Peyer's patch (tissue), 4 donors: ENCODE measurements around the gene ADAMTS2. TPM values are rescaled to one million over a fixed set of nuclear protein-coding genes. Genes with fewer than 3 reads are reported as not detected.

ENCODE experiments used
- DNase-seq, 3 donors: peaks; one replicate each; pipeline ENCODE4 v3.0.0-alpha.2; 2017 to 2019
- H3K27ac ChIP-seq, 4 donors: fragments of 200-600 bp; sonication (generic); one replicate each; pipeline ENCODE4 v1.5.1; 2016 to 2019
- H3K27me3 ChIP-seq, 2 donors: fragments of 200-600 bp; sonication (generic); one replicate each; pipeline ENCODE4 v1.5.1; 2019
- H3K36me3 ChIP-seq, 3 donors: fragments of 200-600 bp; sonication (generic); one replicate each; pipeline ENCODE4 v1.5.1; 2016 to 2019
- H3K4me1 ChIP-seq, 4 donors: fragments of 200-600 bp; sonication (generic); one replicate each; pipeline ENCODE4 v1.5.1; 2016 to 2019
- H3K4me3 ChIP-seq, 4 donors: fragments of 200-600 bp; sonication (generic); 1 replicate in 3 of 4; 2 replicates in 1 of 4; pipeline ENCODE4 v1.5.1; 2016 to 2019; ENCODE audit warnings: mild to moderate bottlenecking in 1 of 4
- H3K9me3 ChIP-seq, 4 donors: fragments of 200-600 bp; sonication (generic); one replicate each; pipeline ENCODE4 v1.5.1; 2016 to 2019; ENCODE audit warnings: mild to moderate bottlenecking in 1 of 4
- POLR2A ChIP-seq, 2 donors: fragments of 450-650 bp; IDR thresholded peaks; one replicate each; pipeline ENCODE4 v1.5.1; 2017; ENCODE audit warnings: antibody characterized with exemption in 2 of 2, mild to moderate bottlenecking in 2 of 2, moderate library complexity in 2 of 2
- total RNA-seq, 4 donors: library from RNA; depleted of rRNA; stranded (reverse); fragments of >200 nt; gene quantifications; one replicate each; pipeline ENCODE4 v1.1.0, GENCODE V29; 2016
- TF ChIP-seq, protein P1 (sequence below), 6 experiments: fragments of 450-650 bp in 4 of 6; fragments of 200-600 bp in 2 of 6; sonication (generic) in 1 of 6; IDR thresholded peaks; one replicate each; pipeline ENCODE4 v1.5.1; 2017 to 2019; ENCODE audit warnings: antibody characterized with exemption in 6 of 6, mild to moderate bottlenecking in 3 of 6, moderate library complexity in 1 of 6

ADAMTS2 gene
- total RNA-seq, 4 donors from 2014 or later, result 5.3 to 90.0 (median 9.5) TPM

GRCh38 chr5:179339996-179340395 is 5.3 kb downstream of the ADAMTS2 start:
- no peak overlapping the region for H3K4me3 ChIP-seq
- no peak for TF ChIP-seq POLR2A (IDR thresholded peaks at IDR 0.05)
- TF ChIP-seq, protein P1, sequence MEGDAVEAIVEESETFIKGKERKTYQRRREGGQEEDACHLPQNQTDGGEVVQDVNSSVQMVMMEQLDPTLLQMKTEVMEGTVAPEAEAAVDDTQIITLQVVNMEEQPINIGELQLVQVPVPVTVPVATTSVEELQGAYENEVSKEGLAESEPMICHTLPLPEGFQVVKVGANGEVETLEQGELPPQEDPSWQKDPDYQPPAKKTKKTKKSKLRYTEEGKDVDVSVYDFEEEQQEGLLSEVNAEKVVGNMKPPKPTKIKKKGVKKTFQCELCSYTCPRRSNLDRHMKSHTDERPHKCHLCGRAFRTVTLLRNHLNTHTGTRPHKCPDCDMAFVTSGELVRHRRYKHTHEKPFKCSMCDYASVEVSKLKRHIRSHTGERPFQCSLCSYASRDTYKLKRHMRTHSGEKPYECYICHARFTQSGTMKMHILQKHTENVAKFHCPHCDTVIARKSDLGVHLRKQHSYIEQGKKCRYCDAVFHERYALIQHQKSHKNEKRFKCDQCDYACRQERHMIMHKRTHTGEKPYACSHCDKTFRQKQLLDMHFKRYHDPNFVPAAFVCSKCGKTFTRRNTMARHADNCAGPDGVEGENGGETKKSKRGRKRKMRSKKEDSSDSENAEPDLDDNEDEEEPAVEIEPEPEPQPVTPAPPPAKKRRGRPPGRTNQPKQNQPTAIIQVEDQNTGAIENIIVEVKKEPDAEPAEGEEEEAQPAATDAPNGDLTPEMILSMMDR (IDR thresholded peaks at IDR 0.05), result no peak
- no peak for DNase-seq
- no peaks in the 10 kb centered on the region for H3K9me3 ChIP-seq
- no peak overlapping the region for H3K27ac ChIP-seq
- H3K36me3 ChIP-seq, result no peaks in the 10 kb centered on the region
- H3K4me1 ChIP-seq, result peaks cover 0 to 8% (median 3%) of the 10 kb centered on the region in 4 donors
- H3K27me3 ChIP-seq, result no peaks in the 10 kb centered on the region

DNA sequence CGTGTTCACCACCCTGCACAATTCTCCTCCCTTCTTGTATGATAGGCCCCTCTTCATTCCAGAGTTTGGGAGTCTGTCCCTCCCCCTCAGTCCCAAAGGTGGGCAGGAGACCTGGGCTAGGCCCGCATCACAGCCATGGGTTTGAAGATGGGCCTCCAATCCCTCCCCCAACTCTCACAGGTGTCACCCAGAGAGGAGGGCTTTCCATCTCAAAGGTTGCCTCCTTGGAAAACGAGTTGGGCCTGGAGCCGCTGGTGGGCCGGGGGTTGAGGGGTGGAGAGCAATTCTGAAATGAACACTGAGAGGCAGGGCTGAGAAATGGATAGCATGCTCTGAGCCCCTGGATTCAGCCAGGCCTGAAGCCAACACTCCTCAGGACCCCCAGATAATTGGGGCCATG is 6.2 kb downstream of the ADAMTS2 start:
- no peak for TF ChIP-seq POLR2A (IDR thresholded peaks at IDR 0.05)
- TF ChIP-seq, protein P1 (IDR thresholded peaks at IDR 0.05), result no peak
- Histone ChIP-seq H3K36me3 (no peaks in the 10 kb centered on the region), H3K27ac (no peak overlapping the region), H3K4me1 (peaks cover 0 to 4% (median 2%) of the 10 kb centered on the region in 4 donors), H3K4me3 (no peak overlapping the region), H3K27me3 (no peaks in the 10 kb centered on the region), H3K9me3 (no peaks in the 10 kb centered on the region)
- DNase-seq, result no peak

DNA sequence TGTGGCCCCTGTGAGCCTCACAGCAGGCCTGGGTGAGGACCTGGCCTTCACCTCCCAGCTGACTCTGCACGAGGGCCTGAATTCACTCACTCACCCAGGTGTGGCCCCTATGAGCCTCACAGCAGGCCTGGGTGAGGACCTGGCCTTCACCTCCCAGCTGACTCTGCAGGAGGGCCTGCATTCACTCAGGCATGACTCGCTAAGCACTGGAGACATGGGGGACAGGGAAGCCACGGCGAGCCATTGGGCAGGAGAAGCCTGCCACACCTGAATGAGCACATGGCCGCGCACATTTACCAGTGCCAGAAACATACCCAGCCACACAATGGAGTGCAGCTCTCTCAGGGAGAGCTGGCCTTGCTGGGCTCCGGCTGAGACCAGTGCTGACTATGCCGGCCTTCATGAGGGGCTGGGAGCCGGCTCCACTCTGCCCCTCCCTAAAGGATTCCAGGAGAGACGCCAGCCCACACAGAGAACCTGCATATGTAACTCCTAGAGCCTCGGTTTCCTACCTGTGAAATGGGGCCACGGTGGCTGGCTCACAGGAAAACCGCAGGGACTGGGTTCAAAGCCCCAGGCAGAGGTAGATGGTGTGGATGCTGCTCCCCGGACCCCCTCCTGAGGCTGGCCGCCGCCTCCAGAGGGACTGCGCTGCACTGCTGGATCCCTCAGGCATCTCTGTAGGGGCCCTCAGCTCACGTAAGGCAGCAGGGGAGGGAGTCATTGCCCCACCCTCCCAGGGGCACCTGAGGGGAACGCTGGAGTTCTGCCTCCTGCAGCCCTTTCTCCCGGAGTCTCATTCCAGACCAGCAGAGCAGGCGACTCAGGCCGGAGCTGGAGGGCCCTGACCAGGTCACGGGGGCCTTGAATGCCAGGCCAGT is 7.2 kb downstream of the ADAMTS2 start:
- H3K4me3 ChIP-seq, result no peak overlapping the region
- H3K4me1 ChIP-seq, result no peaks in the 10 kb centered on the region
- no peak overlapping the region for H3K27ac ChIP-seq
- H3K27me3 ChIP-seq, result no peaks in the 10 kb centered on the region
- no peaks in the 10 kb centered on the region for H3K36me3 ChIP-seq
- DNase-seq, result no peak
- H3K9me3 ChIP-seq, result no peaks in the 10 kb centered on the region
- no peak for TF ChIP-seq POLR2A (IDR thresholded peaks at IDR 0.05)
- TF ChIP-seq, protein P1 (IDR thresholded peaks at IDR 0.05), result no peak

GRCh38 chr5:179336871-179337795 is 8.1 kb downstream of the ADAMTS2 start:
- no peaks in the 10 kb centered on the region for H3K36me3 ChIP-seq
- TF ChIP-seq, protein P1 (IDR thresholded peaks at IDR 0.05), result no peak
- TF ChIP-seq POLR2A (IDR thresholded peaks at IDR 0.05), result no peak
- no peaks in the 10 kb centered on the region for H3K9me3 ChIP-seq
- DNase-seq, result no peak
- H3K27ac ChIP-seq, result no peak overlapping the region
- no peaks in the 10 kb centered on the region for H3K27me3 ChIP-seq
- H3K4me1 ChIP-seq, result no peaks in the 10 kb centered on the region
- H3K4me3 ChIP-seq, result no peak overlapping the region

GRCh38 chr5:179336126-179336870 is 9.0 kb downstream of the ADAMTS2 start:
- no peaks in the 10 kb centered on the region for H3K27me3 ChIP-seq
- no peaks in the 10 kb centered on the region for H3K36me3 ChIP-seq
- no peak for DNase-seq
- no peaks in the 10 kb centered on the region for H3K4me1 ChIP-seq
- no peaks in the 10 kb centered on the region for H3K9me3 ChIP-seq
- no peak overlapping the region for H3K27ac ChIP-seq
- H3K4me3 ChIP-seq, result no peak overlapping the region
- no peak for TF ChIP-seq POLR2A (IDR thresholded peaks at IDR 0.05)
- TF ChIP-seq, protein P1 (IDR thresholded peaks at IDR 0.05), result no peak
